Mesendoderm (in vitro differentiated cells): Measurements from ENCODE around the gene CMIP.

Source experiments
- DNase-seq: peaks from one replicate; pipeline ENCODE4 v3.0.0; 2013
- H2AK5ac ChIP-seq: 2 replicates; pipeline ENCODE4 v1.6.1; 2013; ENCODE audit warnings: low read length, inconsistent platforms
- H2BK120ac ChIP-seq: 2 replicates; pipeline ENCODE4 v1.6.1; 2013; ENCODE audit warnings: low read depth, mild to moderate bottlenecking, low read length, moderate library complexity, mixed read lengths
- H2BK15ac ChIP-seq: replicated peaks from 2 replicates; pipeline ENCODE4 v1.6.1; 2013; ENCODE audit warnings: low read depth, mild to moderate bottlenecking, moderate library complexity
- H2BK5ac ChIP-seq: 2 replicates; pipeline ENCODE4 v1.6.1; 2013; ENCODE audit warnings: low read length, inconsistent platforms
- H3K18ac ChIP-seq: 2 replicates; pipeline ENCODE4 v1.6.1; 2013; ENCODE audit warnings: mild to moderate bottlenecking, low read length, mixed read lengths
- H3K23ac ChIP-seq: one replicate; pipeline ENCODE4 v1.6.1; 2013; ENCODE audit warnings: low read length
- H3K27ac ChIP-seq: 2 replicates; pipeline ENCODE4 v1.5.1; 2013; ENCODE audit warnings: low read depth, mild to moderate bottlenecking, inconsistent platforms, low read length, moderate library complexity
- H3K27me3 ChIP-seq: 2 replicates; pipeline ENCODE4 v1.6.1; 2013; ENCODE audit warnings: low read length, control low read depth, mild to moderate bottlenecking, inconsistent platforms; ENCODE audit not compliant: insufficient read depth, poor library complexity
- H3K36me3 ChIP-seq: 2 replicates; pipeline ENCODE4 v1.6.1; 2013; ENCODE audit warnings: low read length, inconsistent platforms; ENCODE audit not compliant: control insufficient read depth, insufficient read depth
- H3K4ac ChIP-seq: one replicate; pipeline ENCODE4 v1.6.1; 2013; ENCODE audit warnings: low read depth, mild to moderate bottlenecking, low read length, moderate library complexity
- H3K4me1 ChIP-seq: 2 replicates; pipeline ENCODE4 v1.6.1; 2013; ENCODE audit warnings: low read depth, low read length, inconsistent platforms; ENCODE audit not compliant: control insufficient read depth
- H3K4me2 ChIP-seq: 2 replicates; pipeline ENCODE4 v1.6.1; 2013; ENCODE audit warnings: low read length
- H3K4me3 ChIP-seq: 2 replicates; pipeline ENCODE4 v1.5.1; 2013; ENCODE audit warnings: mild to moderate bottlenecking, low read length
- H3K56ac ChIP-seq: one replicate; pipeline ENCODE4 v1.6.1; 2013; ENCODE audit warnings: low read length
- H3K79me1 ChIP-seq: 2 replicates; pipeline ENCODE4 v1.6.1; 2013; ENCODE audit warnings: low read length, inconsistent platforms
- H3K79me2 ChIP-seq: 2 replicates; pipeline ENCODE4 v1.6.1; 2013; ENCODE audit warnings: mild to moderate bottlenecking, low read length; ENCODE audit not compliant: control insufficient read depth, insufficient read depth
- H3K9ac ChIP-seq: 2 replicates; pipeline ENCODE4 v1.6.1; 2013; ENCODE audit warnings: low read length, inconsistent platforms
- H4K5ac ChIP-seq: one replicate; pipeline ENCODE4 v1.6.1; 2013; ENCODE audit warnings: low read length
- H4K8ac ChIP-seq: one replicate; pipeline ENCODE4 v1.6.1; 2013; ENCODE audit warnings: low read depth, mild to moderate bottlenecking, control low read depth, low read length, moderate library complexity
- whole genome bisulfite sequencing: extraction: QIAGEN DNeasy Blood & Tissue Kit; methylation state at CpG from one replicate; pipeline ENCODE4 v1.1.7; 2013; ENCODE audit warnings: low lambda C conversion rate, missing lambda C conversion rate; ENCODE audit not compliant: insufficient coverage; ENCODE audit errors: extremely low coverage; 5-methylcytosine and 5-hydroxymethylcytosine counted together

CMIP gene

GRCh38 chr16:81634380-81635062 lies 189.9 kb downstream of the CMIP start:
- Histone ChIP-seq H3K79me2 (peaks cover 6% of the 10 kb centered on the region), H4K8ac (no peak overlapping the region), H2BK5ac (peak overlapping the region; percentile 1), H3K4me2 (no peak overlapping the region), H4K5ac (no peak overlapping the region), H3K56ac (peak overlapping the region; percentile 70), H3K36me3 (no peaks in the 10 kb centered on the region), H3K4ac (no peak overlapping the region), H3K4me3 (no peak overlapping the region), H3K27ac (peak overlapping the region; percentile 86), H3K79me1 (peaks cover 12% of the 10 kb centered on the region), H2BK15ac (no peak overlapping the region), H3K23ac (no peak overlapping the region), H3K18ac (peak overlapping the region; percentile 64), H2AK5ac (no peak overlapping the region), H3K4me1 (peaks cover 17% of the 10 kb centered on the region), H2BK120ac (no peak overlapping the region), H3K27me3 (no peaks in the 10 kb centered on the region), H3K9ac (peak overlapping the region; percentile 0)
- peak; percentile 95 for DNase-seq
- no CpG with 5 or more reads among the region's 13 CpGs for WGBS

GRCh38 chr16:81635063-81635937 lies 190.7 kb downstream of the CMIP start:
- Histone ChIP-seq H2BK15ac (no peak overlapping the region), H3K4me1 (peaks cover 17% of the 10 kb centered on the region), H4K8ac (no peak overlapping the region), H2BK5ac (peak overlapping the region; percentile 39), H3K56ac (peak overlapping the region; percentile 36), H3K27me3 (no peaks in the 10 kb centered on the region), H2AK5ac (no peak overlapping the region), H3K79me2 (peaks cover 6% of the 10 kb centered on the region), H3K27ac (peak overlapping the region; percentile 86), H3K79me1 (peaks cover 12% of the 10 kb centered on the region), H3K18ac (peak overlapping the region; percentile 33), H3K4ac (peak overlapping the region; percentile 39), H3K4me3 (no peak overlapping the region), H3K4me2 (no peak overlapping the region), H2BK120ac (no peak overlapping the region), H3K9ac (no peak overlapping the region), H4K5ac (no peak overlapping the region), H3K36me3 (no peaks in the 10 kb centered on the region), H3K23ac (no peak overlapping the region)
- no CpG with 5 or more reads among the region's 15 CpGs for WGBS
- DNase-seq, result no peak

GRCh38 chr16:81636298-81636993 lies 191.8 kb downstream of the CMIP start:
- no CpG with 5 or more reads among the region's 16 CpGs for WGBS
- no peak overlapping the region for H3K27ac ChIP-seq

GRCh38 chr16:81637336-81638235 lies 193.0 kb downstream of the CMIP start:
- peaks cover 19% of the 10 kb centered on the region for H3K4me1 ChIP-seq
- no peak overlapping the region for H2BK15ac ChIP-seq
- no peak overlapping the region for H3K23ac ChIP-seq
- no peak overlapping the region for H3K56ac ChIP-seq
- H4K8ac ChIP-seq, result no peak overlapping the region
- H3K36me3 ChIP-seq, result no peaks in the 10 kb centered on the region
- H4K5ac ChIP-seq, result no peak overlapping the region
- H2AK5ac ChIP-seq, result no peak overlapping the region
- no peak overlapping the region for H2BK5ac ChIP-seq
- peaks cover 6% of the 10 kb centered on the region for H3K79me2 ChIP-seq
- no peak overlapping the region for H3K4ac ChIP-seq
- DNase-seq, result no peak
- H3K27me3 ChIP-seq, result no peaks in the 10 kb centered on the region
- no peak overlapping the region for H3K4me2 ChIP-seq
- no peak overlapping the region for H2BK120ac ChIP-seq
- H3K27ac ChIP-seq, result no peak overlapping the region
- no CpG with 5 or more reads among the region's 15 CpGs for whole genome bisulfite sequencing
- no peak overlapping the region for H3K9ac ChIP-seq
- H3K79me1 ChIP-seq, result peaks cover 19% of the 10 kb centered on the region
- no peak overlapping the region for H3K18ac ChIP-seq
- no peak overlapping the region for H3K4me3 ChIP-seq

More at GRCh38 chr16:81636298-81636993, 191.8 kb downstream of the CMIP start:
- Histone ChIP-seq H3K4ac (no peak overlapping the region), H3K23ac (no peak overlapping the region), H3K18ac (no peak overlapping the region), H4K5ac (no peak overlapping the region), H3K27me3 (no peaks in the 10 kb centered on the region), H3K79me1 (peaks cover 15% of the 10 kb centered on the region), H3K79me2 (peaks cover 6% of the 10 kb centered on the region), H4K8ac (no peak overlapping the region), H3K4me2 (no peak overlapping the region), H2BK120ac (no peak overlapping the region), H2AK5ac (no peak overlapping the region), H3K36me3 (no peaks in the 10 kb centered on the region), H3K9ac (no peak overlapping the region), H3K4me3 (no peak overlapping the region), H2BK5ac (no peak overlapping the region), H3K56ac (no peak overlapping the region), H2BK15ac (no peak overlapping the region), H3K4me1 (peaks cover 19% of the 10 kb centered on the region)
- DNase-seq, result no peak

GRCh38 chr16:81638286-81638945 lies 193.8 kb downstream of the CMIP start:
- Histone ChIP-seq H2AK5ac (no peak overlapping the region), H2BK15ac (no peak overlapping the region), H2BK5ac (no peak overlapping the region), H3K9ac (no peak overlapping the region), H3K4me2 (no peak overlapping the region), H3K27me3 (no peaks in the 10 kb centered on the region), H2BK120ac (no peak overlapping the region), H3K18ac (no peak overlapping the region), H4K5ac (no peak overlapping the region), H3K4me1 (peaks cover 19% of the 10 kb centered on the region), H4K8ac (no peak overlapping the region), H3K79me1 (peaks cover 22% of the 10 kb centered on the region), H3K79me2 (peaks cover 10% of the 10 kb centered on the region), H3K56ac (no peak overlapping the region), H3K36me3 (no peaks in the 10 kb centered on the region), H3K4me3 (no peak overlapping the region), H3K23ac (no peak overlapping the region), H3K4ac (no peak overlapping the region), H3K27ac (no peak overlapping the region)
- WGBS, result no CpG with 5 or more reads among the region's 13 CpGs
- DNase-seq, result peak; percentile 31
